Activated CD4-positive, alpha-beta T cell treated with anti-CD3 and anti-CD28 coated beads, Interleukin-10, Interleukin-2, amounts not matched to agents 100 ng/mL and 50 ng/mL, durations not matched to agents 16 hours and 8 hours (primary cell): ENCODE data around the gene ANKRD17.
"Not testable (repeated sequence)": the region's sequence is repeated elsewhere in the genome, so short reads cannot be mapped to it uniquely, and the experiment has no call there.

Source experiments
- DNase-seq: peaks from one replicate; pipeline ENCODE4 v3.0.0-alpha.2; 2020

The ANKRD17 gene

GRCh38 chr4:73247100-73247499 is 11.5 kb downstream of the ANKRD17 start:
- no peak for DNase-seq

GRCh38 chr4:73245955-73246354 is 12.6 kb downstream of the ANKRD17 start:
- DNase-seq: peak; percentile 19

- DNase-seq: no peak
Observed at GRCh38 chr4:73244945-73245601, 13.5 kb downstream of the ANKRD17 start.

GRCh38 chr4:73237044-73237443 is 21.6 kb downstream of the ANKRD17 start:
- DNase-seq: no peak

GRCh38 chr4:73236151-73236550 is 22.4 kb downstream of the ANKRD17 start:
- DNase-seq: no peak

DNA sequence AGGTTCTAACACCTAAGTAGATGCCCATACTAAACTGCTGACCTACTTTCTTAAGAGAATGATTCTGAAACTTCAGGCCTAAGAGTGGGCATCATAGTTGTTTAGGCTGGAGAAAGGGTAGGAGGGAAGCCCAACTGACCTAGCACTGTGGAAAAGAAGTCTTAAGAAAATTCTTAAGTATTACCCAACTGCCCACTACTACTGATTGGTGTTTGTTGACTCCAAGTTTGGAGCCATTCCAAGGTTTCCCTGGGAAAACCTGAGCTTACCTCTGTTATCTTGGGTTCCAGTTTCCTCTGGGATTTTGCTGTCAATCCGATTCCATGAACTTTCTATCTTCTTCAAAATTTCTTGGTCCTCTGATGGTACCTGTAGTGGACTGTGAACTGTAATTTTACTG is 23.9 kb downstream of the ANKRD17 start:
- DNase-seq: no peak

GRCh38 chr4:73231518-73232487 is 26.8 kb downstream of the ANKRD17 start:
- no peak for DNase-seq

GRCh38 chr4:73230865-73231517 is 27.6 kb downstream of the ANKRD17 start:
- no peak for DNase-seq

GRCh38 chr4:73228800-73229199 is 29.8 kb downstream of the ANKRD17 start:
- DNase-seq: not testable (repeated sequence)

DNA sequence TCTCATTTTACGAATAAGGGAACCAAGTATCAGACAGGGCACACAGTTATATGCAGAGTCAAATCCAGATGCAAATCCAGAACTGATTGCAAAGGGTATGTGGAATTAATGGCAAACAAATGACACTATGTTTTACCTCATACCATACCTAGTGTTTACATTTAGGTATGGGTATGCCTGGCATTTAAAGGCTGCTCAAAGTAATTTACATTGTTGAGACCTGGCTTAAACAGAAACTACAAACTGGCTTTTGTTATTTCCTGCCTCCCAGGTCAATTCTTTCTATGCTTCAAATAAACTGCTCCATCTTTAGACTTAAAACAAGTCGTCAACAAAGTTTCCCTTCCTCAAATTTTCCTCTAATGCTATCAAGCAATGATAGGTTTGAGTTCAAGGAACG is 33.7 kb downstream of the ANKRD17 start:
- DNase-seq: no peak

DNA sequence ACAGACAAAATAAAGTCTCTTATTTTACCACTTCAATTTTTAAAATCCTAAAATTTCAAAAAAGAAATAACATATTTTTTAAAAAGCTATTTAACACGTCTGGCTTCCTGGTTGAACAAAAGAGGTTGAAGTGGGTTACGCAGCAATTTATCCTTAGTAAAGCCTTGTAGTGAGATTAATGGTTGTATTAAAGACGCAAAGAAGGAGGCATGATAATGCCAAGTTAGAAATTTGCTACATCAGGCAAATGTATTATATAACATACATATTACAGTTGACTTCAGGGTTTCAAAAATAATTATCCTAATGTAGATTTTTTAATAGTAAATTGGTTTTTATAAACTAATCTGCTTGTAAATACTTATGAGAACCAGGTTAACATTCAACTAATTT is 35.3 kb downstream of the ANKRD17 start:
- DNase-seq: no peak

GRCh38 chr4:73222466-73223257 is 35.9 kb downstream of the ANKRD17 start:
- peak; percentile 88 for DNase-seq

DNA sequence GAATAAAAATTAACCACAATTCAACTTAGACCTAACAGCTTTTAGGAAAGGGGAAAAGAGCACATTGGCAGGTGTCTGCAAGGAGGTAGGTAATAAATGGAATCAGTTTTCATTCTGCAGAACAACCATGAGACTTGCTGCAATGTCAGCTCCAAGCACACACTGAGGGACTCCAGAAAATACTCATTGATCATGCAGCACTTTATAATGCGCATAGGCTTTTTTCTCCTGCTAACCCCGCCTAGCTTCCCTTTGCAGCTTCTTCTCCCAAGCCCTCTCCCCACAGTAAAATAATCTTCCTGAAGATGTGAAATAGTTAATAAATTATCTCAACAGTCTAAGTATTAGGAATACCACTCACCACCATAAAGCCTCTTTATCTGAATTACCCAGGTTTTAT is 36.9 kb downstream of the ANKRD17 start:
- DNase-seq: no peak

DNA sequence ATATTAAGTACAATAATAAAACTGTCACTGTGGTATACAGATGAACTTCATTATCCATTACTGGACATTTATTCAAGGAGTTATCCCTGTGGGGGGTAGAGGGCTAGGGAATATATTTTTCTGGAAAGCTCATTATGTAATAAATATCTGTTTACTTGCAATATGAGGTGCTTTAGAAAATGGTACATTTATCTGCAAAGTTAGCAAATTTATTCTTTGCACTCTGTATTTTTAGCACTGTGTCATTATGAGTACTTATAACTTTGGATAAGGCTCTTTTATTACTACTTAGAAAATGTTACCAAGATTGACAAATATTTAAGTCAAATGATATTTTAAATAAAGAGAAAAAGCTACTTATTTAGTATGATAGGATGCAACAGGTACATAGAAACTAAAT is 37.8 kb downstream of the ANKRD17 start:
- DNase-seq: no peak

GRCh38 chr4:73213916-73214653 is 44.5 kb downstream of the ANKRD17 start:
- no peak for DNase-seq

DNA sequence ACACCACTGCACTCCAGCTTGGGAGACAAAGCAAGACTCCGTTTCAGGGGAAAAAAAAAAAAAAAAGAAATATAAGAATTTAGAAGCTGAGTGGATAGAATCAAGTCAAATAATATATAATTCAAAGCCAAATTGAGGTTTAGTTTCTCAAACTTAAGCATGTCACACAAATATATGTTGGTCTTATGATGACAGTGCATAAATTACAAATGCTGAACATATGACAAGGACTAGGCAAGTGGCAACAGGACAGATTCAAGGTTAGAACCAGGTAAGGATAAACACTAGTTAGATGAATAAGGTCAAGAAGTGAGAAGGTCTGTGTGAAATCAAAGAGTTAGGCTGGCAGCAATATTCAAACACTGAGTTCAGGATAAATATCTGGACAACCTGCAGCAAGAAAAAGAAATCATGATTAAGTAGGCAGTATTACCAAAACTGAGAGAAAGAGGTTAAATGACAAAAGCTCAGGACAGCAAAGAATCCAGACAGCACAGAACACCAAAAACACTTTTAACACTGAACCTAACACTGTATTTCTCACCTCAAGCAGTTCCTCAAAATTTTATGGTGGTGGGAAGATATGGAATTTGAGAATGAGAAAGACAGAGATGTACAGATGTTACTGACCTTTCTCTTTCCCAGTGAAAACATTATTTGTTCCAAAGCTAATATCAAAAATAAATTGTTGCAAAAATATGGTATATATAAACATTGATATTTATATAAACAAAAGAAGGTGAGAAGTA is 45.4 kb downstream of the ANKRD17 start:
- no peak for DNase-seq

- DNase-seq: peak; percentile 49
Observed at GRCh38 chr4:73211968-73212367, 46.6 kb downstream of the ANKRD17 start.

DNA sequence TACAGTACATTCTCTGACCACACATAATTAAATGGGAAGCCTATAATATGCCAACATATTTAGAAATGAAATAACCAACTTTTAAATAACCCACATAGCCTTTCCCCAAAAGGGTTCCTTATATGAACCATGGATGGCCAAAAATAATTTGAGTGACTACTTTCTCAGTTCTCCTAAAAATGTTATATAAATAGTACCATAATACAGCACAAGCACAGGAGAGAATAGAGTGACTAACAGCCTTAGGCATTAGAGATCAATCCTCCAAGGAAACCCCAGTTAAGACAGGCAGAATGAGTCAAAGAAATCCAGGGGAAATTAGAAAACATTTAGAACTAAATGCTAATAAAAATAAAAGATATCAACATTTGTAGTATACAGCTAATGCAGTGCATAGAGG is 50.2 kb downstream of the ANKRD17 start:
- no peak for DNase-seq

GRCh38 chr4:73206236-73206635 is 52.4 kb downstream of the ANKRD17 start:
- no peak for DNase-seq

DNA sequence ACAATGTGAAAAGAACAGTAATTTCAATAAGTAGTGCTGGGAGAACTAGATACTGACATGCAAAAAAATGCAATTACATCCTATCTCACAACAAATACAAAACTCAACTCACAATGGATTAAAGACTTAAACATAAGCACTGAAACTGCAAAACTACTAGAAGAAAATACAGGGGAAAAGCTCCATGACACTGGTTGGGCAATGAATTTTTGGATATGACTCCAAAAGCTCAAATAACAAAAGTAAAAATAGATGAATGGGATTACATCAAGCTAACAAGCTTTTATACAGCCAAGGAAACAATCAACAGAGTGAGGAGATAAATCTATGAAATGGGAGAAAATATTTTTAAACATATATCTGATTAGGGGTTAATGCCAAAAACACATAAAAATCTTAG is 53.1 kb downstream of the ANKRD17 start:
- no peak for DNase-seq

GRCh38 chr4:73203976-73204375 is 54.6 kb downstream of the ANKRD17 start:
- DNase-seq: not testable (repeated sequence)
